K562 (cell line): ENCODE results near the gene ERMARD. TPM values are rescaled to one million over a fixed set of nuclear protein-coding genes. Genes with fewer than 3 reads are reported as not detected.

Experiments
- CBFB ChIP-seq: sonication (generic); formaldehyde crosslinking; IDR thresholded peaks from 2 replicates; pipeline ENCODE4 v1.4.0; 2020; ENCODE audit warnings: mild to moderate bottlenecking, missing genetic modification reagents
- CTBP1 ChIP-seq: fragments of 450-650 bp; IDR thresholded peaks from 2 replicates; pipeline ENCODE4 v1.6.1; 2016; ENCODE audit warnings: borderline replicate concordance
- ETV1 ChIP-seq: fragments of 450-650 bp; conservative IDR thresholded peaks from 2 replicates; pipeline ENCODE4 v1.6.1; 2016; ENCODE audit warnings: missing genetic modification characterization, control low read depth, low read depth, missing compliant biosample characterization
- HMG20A ChIP-seq: fragments of 450-650 bp; formaldehyde crosslinking; conservative IDR thresholded peaks from 2 replicates; pipeline ENCODE4 v1.4.0; 2020; ENCODE audit warnings: mild to moderate bottlenecking, mixed read lengths
- IFI16 ChIP-seq: fragments of 250-450 bp; sonication (Bioruptor Pico); IDR thresholded peaks from 2 replicates; pipeline ENCODE4 v2.1.2; 2022; ENCODE audit warnings: mild to moderate bottlenecking, inconsistent platforms
- JUN ChIP-seq, 2 experiments: sonication (generic) in 1 of 2; formaldehyde crosslinking in 1 of 2; IDR thresholded peaks; 2 replicates each; pipeline versions ENCODE4 v1.6.1 to v1.8.0; 2012 to 2022; ENCODE audit warnings: borderline replicate concordance in 2 of 2, mild to moderate bottlenecking in 2 of 2, improper control_type of control experiment in 1 of 2, low read depth in 1 of 2, low read length in 1 of 2, missing genetic modification reagents in 1 of 2
- KDM5B ChIP-seq: fragments of 200-600 bp; sonication (generic); IDR thresholded peaks from 2 replicates; pipeline ENCODE4 v1.6.1; 2012; ENCODE audit warnings: low read depth, mild to moderate bottlenecking, moderate library complexity, low read length, control low read depth, inconsistent platforms; ENCODE audit not compliant: insufficient replicate concordance
- LEF1 ChIP-seq: fragments of 450-650 bp; IDR thresholded peaks from 2 replicates; pipeline ENCODE4 v1.6.1; 2016; ENCODE audit warnings: mild to moderate bottlenecking
- NBN ChIP-seq: fragments of 450-650 bp; IDR thresholded peaks from 2 replicates; pipeline ENCODE4 v1.6.1; 2016; ENCODE audit warnings: low read depth, mild to moderate bottlenecking
- NR2C2 ChIP-seq, 2 experiments: fragments of 200-800 bp in 1 of 2; sonication (Bioruptor generic) in 1 of 2; sonication (generic) in 1 of 2; formaldehyde crosslinking in 1 of 2; IDR thresholded peaks; 2 replicates each; pipeline versions ENCODE4 v1.6.1 to v1.8.0; 2016 to 2022; ENCODE audit warnings: mild to moderate bottlenecking in 1 of 2, missing compliant biosample characterization in 1 of 2, missing genetic modification characterization in 1 of 2, missing genetic modification reagents in 1 of 2
- RBBP5 ChIP-seq: fragments of 200-600 bp; sonication (generic); IDR thresholded peaks from 2 replicates; pipeline ENCODE4 v1.6.1; 2012; ENCODE audit warnings: borderline replicate concordance, mild to moderate bottlenecking, low read length, control low read depth, inconsistent platforms; ENCODE audit not compliant: insufficient read depth, poor library complexity, severe bottlenecking
- SRF ChIP-seq, 2 experiments: fragments of 250-450, 450-650 bp in 1 of 2; sonication (Bioruptor Pico) in 1 of 2; sonication (generic) in 1 of 2; formaldehyde crosslinking; IDR thresholded peaks; 2 replicates each; pipeline versions ENCODE4 v1.5.0 to v1.5.1; 2020 to 2022; ENCODE audit warnings: mild to moderate bottlenecking in 1 of 2, missing genetic modification reagents in 1 of 2
- TEAD1 ChIP-seq, 2 experiments: fragments of 450-650 bp in 1 of 2; sonication (generic) in 1 of 2; formaldehyde crosslinking; IDR thresholded peaks; 2 replicates each; pipeline versions ENCODE4 v1.4.0 to v1.8.0; 2020 to 2022; ENCODE audit warnings: mild to moderate bottlenecking in 2 of 2, missing genetic modification reagents in 1 of 2
- TRIM28 ChIP-seq: fragments of 450-650 bp; IDR thresholded peaks from 2 replicates; pipeline ENCODE4 v1.6.1; 2017
- ZBTB7A ChIP-seq: IDR thresholded peaks from 2 replicates; pipeline ENCODE4 v1.6.1; 2011; ENCODE audit warnings: low read depth, mild to moderate bottlenecking, low read length, moderate library complexity, borderline replicate concordance; ENCODE audit not compliant: control insufficient read depth
- ZNF12 ChIP-seq: sonication (generic); formaldehyde crosslinking; IDR thresholded peaks from 2 replicates; pipeline ENCODE4 v1.4.0; 2020; ENCODE audit warnings: mild to moderate bottlenecking, missing genetic modification reagents
- ZNF316 ChIP-seq: fragments of 450-650 bp; IDR thresholded peaks from 2 replicates; pipeline ENCODE4 v1.6.1; 2016
- polyA plus RNA-seq, 8 experiments: library from polyadenylated mRNA; depleted of rRNA in 4 of 8; stranded (reverse) in 5 of 8; unstranded in 3 of 8; fragments of >200 nt; fragmentation: Nextera tagmentation in 2 of 8; fragmentation: Illumina TruSeq in 1 of 8; extraction: Ambion mirVana in 2 of 8; extraction: Trizol in 1 of 8; gene quantifications; 2 replicates each; pipeline versions ENCODE4 v1.2.1 to v1.2.3, GENCODE V29; 2011 to 2014; ENCODE audit warnings: inconsistent platforms in 1 of 8, missing spikeins in 1 of 8
- total RNA-seq, 7 experiments: library from RNA; depleted of rRNA in 6 of 7; stranded (reverse); fragments of >200 nt in 6 of 7; fragmentation: Illumina TruSeq in 2 of 7; extraction: Trizol in 2 of 7; gene quantifications; 2 replicates each; pipeline versions ENCODE4 v1.2.1 to v1.2.3, GENCODE V29; 2011 to 2021; ENCODE audit warnings: low replicate concordance in 1 of 7
- TF ChIP-seq, protein P1 (sequence below): sonication (generic); formaldehyde crosslinking; IDR thresholded peaks from 2 replicates; pipeline ENCODE4 v1.8.0; 2022; ENCODE audit warnings: mild to moderate bottlenecking, missing genetic modification reagents
- TF ChIP-seq, protein P2 (sequence below): sonication (generic); formaldehyde crosslinking; IDR thresholded peaks from 2 replicates; pipeline ENCODE4 v1.8.1; 2023; ENCODE audit warnings: mild to moderate bottlenecking, missing genetic modification reagents
- TF ChIP-seq, protein P3 (sequence below): fragments of 450-650 bp; IDR thresholded peaks from 2 replicates; pipeline ENCODE4 v1.6.1; 2018; ENCODE audit not compliant: partially characterized antibody

ERMARD gene
- total and polyA plus RNA-seq, 9 of the 15 experiments (the other 6 are each of a cell fraction or from before 2014, with no cell fraction given) = 14.5 to 68.6 (median 27.7) TPM

DNA sequence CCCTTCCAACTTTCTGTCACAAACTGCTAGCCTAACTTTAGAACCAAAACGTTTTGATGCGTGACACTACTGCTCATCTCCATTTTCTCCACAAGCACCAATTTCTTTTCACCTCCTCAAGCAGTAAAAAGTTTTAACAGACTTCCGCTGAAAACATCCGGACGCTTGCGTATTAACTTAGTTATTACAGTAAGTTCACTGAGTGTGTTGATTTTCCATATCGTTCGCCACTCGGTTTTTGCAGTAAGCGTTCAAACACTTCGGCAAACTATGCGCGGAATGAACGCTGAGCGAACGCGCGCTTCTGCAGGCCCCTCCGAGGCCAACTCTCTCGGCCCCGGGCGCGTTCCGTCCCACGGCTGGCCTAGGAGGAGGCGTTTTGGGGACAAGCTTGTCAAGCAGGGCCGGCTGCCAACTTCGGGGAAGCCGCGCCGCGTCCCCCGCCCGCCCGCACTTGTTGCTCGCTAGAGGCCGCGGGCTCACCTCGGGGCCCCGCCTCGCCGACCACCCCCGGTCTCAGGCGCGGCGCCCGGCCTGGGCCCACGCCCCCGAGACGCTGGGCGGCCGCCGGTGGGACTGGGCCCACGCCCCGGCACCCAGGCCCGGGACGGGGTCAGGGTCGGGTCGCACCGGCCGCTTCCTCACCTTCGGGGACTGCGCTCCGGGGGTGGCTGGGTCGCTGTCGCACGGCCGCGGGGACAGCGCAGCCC lies 28.1 kb upstream of the ERMARD start (continued):
- TF ChIP-seq SRF (CRISPR knock-in tag; IDR thresholded peaks at IDR 0.05) = no peak
- TF ChIP-seq TRIM28 = peak; percentile 43; the same call in 1 of the 2 replicates
- TF ChIP-seq ZNF12 (CRISPR knock-in tag) = peak; percentile 69; the same call in 1 of the 2 replicates
- TF ChIP-seq, protein P1, sequence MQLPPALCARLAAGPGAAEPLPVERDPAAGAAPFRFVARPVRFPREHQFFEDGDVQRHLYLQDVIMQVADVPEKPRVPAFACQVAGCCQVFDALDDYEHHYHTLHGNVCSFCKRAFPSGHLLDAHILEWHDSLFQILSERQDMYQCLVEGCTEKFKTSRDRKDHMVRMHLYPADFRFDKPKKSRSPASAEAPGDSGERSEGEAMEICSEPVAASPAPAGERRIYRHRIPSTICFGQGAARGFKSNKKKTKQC (CRISPR knock-in tag) = 0 out of 2 replicates have a peak, but pooled peaks have one; percentile 35
- no peak for TF ChIP-seq JUN (IDR thresholded peaks at IDR 0.05; ENCODE audit: borderline replicate concordance, low read depth, low read length)
- TF ChIP-seq JUN (CRISPR knock-in tag; IDR thresholded peaks at IDR 0.05; ENCODE audit: borderline replicate concordance) = 0 out of 2 replicates have a peak, but pooled peaks have one; percentile 42
- no peak for TF ChIP-seq NR2C2 (CRISPR knock-in tag; IDR thresholded peaks at IDR 0.05)
- peak; percentile 30; the same call in 1 of the 2 replicates for TF ChIP-seq NR2C2 (tag; IDR thresholded peaks at IDR 0.05)
- TF ChIP-seq IFI16 = no peak
- TF ChIP-seq CBFB = no peak
- TF ChIP-seq ZNF316 = no peak
- TF ChIP-seq ETV1 = peak; percentile 52
- TF ChIP-seq HMG20A = 0 out of 2 replicates have a peak, but pooled peaks have one; percentile 35
- TF ChIP-seq NBN = peak; percentile 30; the same call in 1 of the 2 replicates
- TF ChIP-seq KDM5B = peak; percentile 46
- peak; percentile 71 for TF ChIP-seq CTBP1
- TF ChIP-seq LEF1 = peak; percentile 23; the same call in 1 of the 2 replicates
- peak in 1 of 2 experiments; percentile 60; a peak in 1 of 4 replicates for TF ChIP-seq TEAD1 (CRISPR knock-in tag; IDR thresholded peaks at IDR 0.05)
- TF ChIP-seq, protein P2, sequence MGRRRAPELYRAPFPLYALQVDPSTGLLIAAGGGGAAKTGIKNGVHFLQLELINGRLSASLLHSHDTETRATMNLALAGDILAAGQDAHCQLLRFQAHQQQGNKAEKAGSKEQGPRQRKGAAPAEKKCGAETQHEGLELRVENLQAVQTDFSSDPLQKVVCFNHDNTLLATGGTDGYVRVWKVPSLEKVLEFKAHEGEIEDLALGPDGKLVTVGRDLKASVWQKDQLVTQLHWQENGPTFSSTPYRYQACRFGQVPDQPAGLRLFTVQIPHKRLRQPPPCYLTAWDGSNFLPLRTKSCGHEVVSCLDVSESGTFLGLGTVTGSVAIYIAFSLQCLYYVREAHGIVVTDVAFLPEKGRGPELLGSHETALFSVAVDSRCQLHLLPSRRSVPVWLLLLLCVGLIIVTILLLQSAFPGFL (CRISPR knock-in tag) = 0 out of 2 replicates have a peak, but pooled peaks have one; percentile 88
- TF ChIP-seq, protein P3, sequence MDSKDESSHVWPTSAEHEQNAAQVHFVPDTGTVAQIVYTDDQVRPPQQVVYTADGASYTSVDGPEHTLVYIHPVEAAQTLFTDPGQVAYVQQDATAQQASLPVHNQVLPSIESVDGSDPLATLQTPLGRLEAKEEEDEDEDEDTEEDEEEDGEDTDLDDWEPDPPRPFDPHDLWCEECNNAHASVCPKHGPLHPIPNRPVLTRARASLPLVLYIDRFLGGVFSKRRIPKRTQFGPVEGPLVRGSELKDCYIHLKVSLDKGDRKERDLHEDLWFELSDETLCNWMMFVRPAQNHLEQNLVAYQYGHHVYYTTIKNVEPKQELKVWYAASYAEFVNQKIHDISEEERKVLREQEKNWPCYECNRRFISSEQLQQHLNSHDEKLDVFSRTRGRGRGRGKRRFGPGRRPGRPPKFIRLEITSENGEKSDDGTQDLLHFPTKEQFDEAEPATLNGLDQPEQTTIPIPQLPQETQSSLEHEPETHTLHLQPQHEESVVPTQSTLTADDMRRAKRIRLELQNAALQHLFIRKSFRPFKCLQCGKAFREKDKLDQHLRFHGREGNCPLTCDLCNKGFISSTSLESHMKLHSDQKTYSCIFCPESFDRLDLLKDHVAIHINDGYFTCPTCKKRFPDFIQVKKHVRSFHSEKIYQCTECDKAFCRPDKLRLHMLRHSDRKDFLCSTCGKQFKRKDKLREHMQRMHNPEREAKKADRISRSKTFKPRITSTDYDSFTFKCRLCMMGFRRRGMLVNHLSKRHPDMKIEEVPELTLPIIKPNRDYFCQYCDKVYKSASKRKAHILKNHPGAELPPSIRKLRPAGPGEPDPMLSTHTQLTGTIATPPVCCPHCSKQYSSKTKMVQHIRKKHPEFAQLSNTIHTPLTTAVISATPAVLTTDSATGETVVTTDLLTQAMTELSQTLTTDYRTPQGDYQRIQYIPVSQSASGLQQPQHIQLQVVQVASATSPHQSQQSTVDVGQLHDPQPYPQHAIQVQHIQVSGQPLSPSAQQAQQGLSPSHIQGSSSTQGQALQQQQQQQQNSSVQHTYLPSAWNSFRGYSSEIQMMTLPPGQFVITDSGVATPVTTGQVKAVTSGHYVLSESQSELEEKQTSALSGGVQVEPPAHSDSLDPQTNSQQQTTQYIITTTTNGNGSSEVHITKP = no peak
- TF ChIP-seq ZBTB7A = peak; percentile 92
- TF ChIP-seq RBBP5 = peak; percentile 77
